Testis (tissue), 3 donors: ENCODE measurements around the gene IL36B. TPM values are rescaled to one million over a fixed set of nuclear protein-coding genes. Genes with fewer than 3 reads are reported as not detected.

Source experiments
- DNase-seq: peaks from one replicate; pipeline ENCODE4 v3.0.0-alpha.2; 2019
- H3K27ac ChIP-seq, 2 donors: fragments of 200-600 bp; sonication (generic); one replicate each; pipeline ENCODE4 v1.5.1; 2019
- H3K27me3 ChIP-seq: fragments of 200-600 bp; sonication (generic); one replicate; pipeline ENCODE4 v1.5.1; 2019
- H3K36me3 ChIP-seq: fragments of 200-600 bp; sonication (generic); one replicate; pipeline ENCODE4 v1.5.1; 2017; ENCODE audit warnings: low read depth; ENCODE audit errors: missing control alignments
- H3K4me1 ChIP-seq: fragments of 200-600 bp; sonication (generic); one replicate; pipeline ENCODE4 v1.5.1; 2019
- H3K4me3 ChIP-seq, 2 donors: fragments of 200-600 bp; sonication (generic); one replicate each; pipeline ENCODE4 v1.5.1; 2017 to 2019
- H3K9me3 ChIP-seq: fragments of 200-600 bp; sonication (generic); one replicate; pipeline ENCODE4 v1.5.1; 2017
- POLR2A ChIP-seq: fragments of 450-650 bp; IDR thresholded peaks from one replicate; pipeline ENCODE4 v1.6.1; 2017; ENCODE audit warnings: antibody characterized with exemption, mild to moderate bottlenecking, moderate library complexity
- WGBS, 2 donors: methylation state at CpG; one replicate each; pipeline ENCODE4 v1.1.5; 2018; 5-methylcytosine and 5-hydroxymethylcytosine counted together
- intact Hi-C: fragments of 100-400 bp; cut with DNase I; formaldehyde crosslinking; loops from one replicate; pipeline ENCODE4 v1.15.1; 2023; ENCODE audit warnings: low total_unique reads
- polyA plus RNA-seq: library from polyadenylated mRNA; stranded (reverse); fragments of 350-450 nt; fragmentation: Illumina TruSeq; extraction: RNeasy Lipid Tissue Mini Kit (QIAGEN cat#74804); gene quantifications from one replicate; pipeline ENCODE4 v1.2.3, GENCODE V29; 2014; ENCODE audit warnings: low read depth, low replicate concordance; ENCODE audit not compliant: insufficient read depth
- total RNA-seq, 2 donors: library from RNA; depleted of rRNA; stranded (reverse); fragments of >200 nt; gene quantifications; one replicate each; pipeline ENCODE4 v1.2.3, GENCODE V29; 2016
- TF ChIP-seq, protein P1 (sequence below), 3 experiments: fragments of 450-650 bp in 2 of 3; fragments of 200-600 bp in 1 of 3; sonication (generic) in 1 of 3; IDR thresholded peaks; one replicate each; pipeline ENCODE4 v1.5.1; 2016 to 2019; ENCODE audit warnings: antibody characterized with exemption in 3 of 3, mild to moderate bottlenecking in 2 of 3, moderate library complexity in 1 of 3

The IL36B gene
- total and polyA plus RNA-seq, 3 donors from 2014 or later: not detected

DNA sequence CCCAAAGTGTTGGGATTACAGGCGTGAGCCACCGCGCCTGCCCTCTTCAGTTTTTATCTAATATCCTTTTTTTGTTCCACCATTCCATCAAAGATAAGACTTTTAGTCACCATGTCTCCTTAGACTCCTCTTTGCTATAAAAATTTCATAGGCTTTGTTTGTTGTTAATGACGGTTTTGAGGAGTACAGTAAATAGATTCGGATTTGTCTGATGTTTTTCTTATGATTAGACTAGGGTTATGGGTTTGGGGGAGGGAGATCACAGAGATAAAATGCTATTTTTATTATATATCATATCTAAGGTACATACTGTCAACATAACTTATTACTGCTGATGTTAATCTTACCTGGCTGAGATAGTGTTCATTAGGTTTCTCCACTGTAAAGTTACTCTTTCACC lies 6.2 kb downstream of the IL36B start:
- no peak for DNase-seq
- TF ChIP-seq, protein P1, sequence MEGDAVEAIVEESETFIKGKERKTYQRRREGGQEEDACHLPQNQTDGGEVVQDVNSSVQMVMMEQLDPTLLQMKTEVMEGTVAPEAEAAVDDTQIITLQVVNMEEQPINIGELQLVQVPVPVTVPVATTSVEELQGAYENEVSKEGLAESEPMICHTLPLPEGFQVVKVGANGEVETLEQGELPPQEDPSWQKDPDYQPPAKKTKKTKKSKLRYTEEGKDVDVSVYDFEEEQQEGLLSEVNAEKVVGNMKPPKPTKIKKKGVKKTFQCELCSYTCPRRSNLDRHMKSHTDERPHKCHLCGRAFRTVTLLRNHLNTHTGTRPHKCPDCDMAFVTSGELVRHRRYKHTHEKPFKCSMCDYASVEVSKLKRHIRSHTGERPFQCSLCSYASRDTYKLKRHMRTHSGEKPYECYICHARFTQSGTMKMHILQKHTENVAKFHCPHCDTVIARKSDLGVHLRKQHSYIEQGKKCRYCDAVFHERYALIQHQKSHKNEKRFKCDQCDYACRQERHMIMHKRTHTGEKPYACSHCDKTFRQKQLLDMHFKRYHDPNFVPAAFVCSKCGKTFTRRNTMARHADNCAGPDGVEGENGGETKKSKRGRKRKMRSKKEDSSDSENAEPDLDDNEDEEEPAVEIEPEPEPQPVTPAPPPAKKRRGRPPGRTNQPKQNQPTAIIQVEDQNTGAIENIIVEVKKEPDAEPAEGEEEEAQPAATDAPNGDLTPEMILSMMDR (IDR thresholded peaks at IDR 0.05): no peak
- no peak for TF ChIP-seq POLR2A
- 84 to 90% methylated on average over 5 of the region's 5 CpGs for WGBS, 2 donors
- H3K9me3 ChIP-seq: no peaks in the 10 kb centered on the region
- no peaks in the 10 kb centered on the region for H3K4me1 ChIP-seq
- H3K36me3 ChIP-seq: no peaks in the 10 kb centered on the region
- H3K27ac ChIP-seq: no peak overlapping the region
- H3K27me3 ChIP-seq: no peaks in the 10 kb centered on the region
- intact Hi-C loops: no loop called here
- no peak overlapping the region for H3K4me3 ChIP-seq

DNA sequence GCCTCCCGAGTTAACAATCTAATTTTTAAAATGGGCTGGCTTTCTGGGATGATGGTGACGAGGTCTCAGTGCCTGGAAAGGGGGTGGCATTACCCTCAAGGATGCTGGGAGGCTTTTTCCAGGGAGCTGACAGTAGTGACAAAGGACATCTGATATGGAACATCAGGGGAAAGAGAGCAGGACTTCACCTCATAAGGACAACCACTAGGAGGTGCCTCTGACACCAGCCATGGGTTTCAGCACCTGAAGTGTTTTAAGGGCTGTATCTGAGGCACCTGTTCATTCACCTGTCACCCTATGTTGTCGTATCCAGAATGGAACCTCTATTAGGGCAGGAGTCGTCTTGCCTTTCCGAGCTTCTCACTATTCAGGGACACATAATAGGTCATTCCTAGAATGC lies 10.8 kb downstream of the IL36B start:
- 62 to 69% methylated on average over 5 of the region's 5 CpGs for whole genome bisulfite sequencing, 2 donors
- Histone ChIP-seq H3K4me1 (no peaks in the 10 kb centered on the region), H3K4me3 (no peak overlapping the region), H3K27me3 (no peaks in the 10 kb centered on the region), H3K27ac (no peak overlapping the region), H3K9me3 (no peaks in the 10 kb centered on the region), H3K36me3 (no peaks in the 10 kb centered on the region)
- TF ChIP-seq POLR2A: no peak
- TF ChIP-seq, protein P1 (IDR thresholded peaks at IDR 0.05): no peak
- intact Hi-C loops: no loop called here
- DNase-seq: no peak

DNA sequence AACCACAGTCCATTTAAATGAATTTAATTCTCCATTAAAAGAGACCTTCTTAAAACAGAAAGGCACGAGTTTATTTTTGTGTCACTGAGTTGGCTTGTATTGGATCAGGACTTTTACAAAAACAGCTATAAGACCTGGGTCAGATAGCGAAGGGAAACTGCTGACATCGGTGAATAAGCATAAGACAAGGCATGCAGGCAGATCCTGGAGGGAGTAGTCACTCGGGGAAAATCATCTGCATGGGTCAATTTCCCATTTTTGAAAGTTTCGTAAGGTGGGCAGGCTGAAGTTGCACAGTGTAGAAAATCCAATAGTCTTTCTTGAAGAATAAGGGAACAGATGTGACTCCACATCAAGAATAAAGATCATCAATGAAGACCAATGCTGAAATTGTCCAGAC lies 12.9 kb downstream of the IL36B start:
- TF ChIP-seq, protein P1 (IDR thresholded peaks at IDR 0.05): no peak
- no peak for TF ChIP-seq POLR2A
- H3K27ac ChIP-seq: no peak overlapping the region
- H3K27me3 ChIP-seq: no peaks in the 10 kb centered on the region
- 55 to 70% methylated on average over 5 of the region's 5 CpGs for WGBS, 2 donors
- intact Hi-C loops: no loop called here
- H3K9me3 ChIP-seq: no peaks in the 10 kb centered on the region
- DNase-seq: no peak
- no peaks in the 10 kb centered on the region for H3K36me3 ChIP-seq
- no peaks in the 10 kb centered on the region for H3K4me1 ChIP-seq
- no peak overlapping the region for H3K4me3 ChIP-seq

DNA sequence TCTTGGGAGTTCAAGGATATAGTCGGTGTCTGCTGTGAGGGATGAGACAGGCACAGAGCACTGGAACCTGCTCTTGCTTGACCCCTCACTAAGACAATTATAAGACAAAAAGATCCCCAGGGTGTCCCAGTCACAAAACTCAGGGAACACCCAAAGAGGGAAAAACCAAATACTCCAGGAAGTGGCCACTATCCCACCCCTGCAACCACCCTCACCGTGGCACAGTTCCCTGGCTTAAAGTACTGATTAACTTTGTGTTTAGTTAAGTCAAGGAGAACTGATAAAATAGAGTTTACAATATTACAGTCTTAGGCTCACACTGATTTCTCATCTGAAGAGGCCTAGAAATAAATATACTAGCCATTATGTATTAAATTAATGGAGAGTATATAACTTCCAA lies 13.5 kb downstream of the IL36B start:
- H3K27me3 ChIP-seq: no peaks in the 10 kb centered on the region
- no peaks in the 10 kb centered on the region for H3K9me3 ChIP-seq
- intact Hi-C loops: no loop called here
- TF ChIP-seq POLR2A: no peak
- DNase-seq: no peak
- no peaks in the 10 kb centered on the region for H3K36me3 ChIP-seq
- H3K4me1 ChIP-seq: no peaks in the 10 kb centered on the region
- no peak overlapping the region for H3K4me3 ChIP-seq
- WGBS, 2 donors: 86 to 88% methylated on average over 2 of the region's 2 CpGs
- H3K27ac ChIP-seq: no peak overlapping the region

DNA sequence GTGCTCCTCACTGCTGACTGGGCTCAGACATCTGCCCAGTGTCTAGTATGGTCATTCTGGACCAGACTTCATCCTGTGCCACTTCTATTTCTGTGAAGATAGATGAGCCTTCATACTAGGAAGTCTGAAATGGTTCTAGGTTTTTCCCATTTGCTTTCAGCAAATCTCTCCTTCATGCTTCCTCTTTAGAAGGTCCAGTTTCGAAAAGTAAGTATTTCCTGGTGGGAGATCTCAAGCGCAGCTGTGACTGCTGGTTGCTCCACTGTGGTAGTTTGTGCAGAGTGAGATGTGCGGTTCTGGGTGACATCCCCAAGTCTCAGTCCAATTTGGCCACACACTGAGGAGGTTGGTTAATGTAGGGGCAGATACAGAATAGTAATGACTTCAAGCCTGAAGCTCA lies 14.4 kb downstream of the IL36B start:
- TF ChIP-seq, protein P1 (IDR thresholded peaks at IDR 0.05): no peak
- no peak for TF ChIP-seq POLR2A
- H3K9me3 ChIP-seq: no peaks in the 10 kb centered on the region
- H3K4me1 ChIP-seq: no peaks in the 10 kb centered on the region
- WGBS, 2 donors: 89% methylated on average over 3 of the region's 3 CpGs
- H3K27me3 ChIP-seq: no peaks in the 10 kb centered on the region
- H3K36me3 ChIP-seq: no peaks in the 10 kb centered on the region
- DNase-seq: no peak
- intact Hi-C loops: no loop called here
- no peak overlapping the region for H3K27ac ChIP-seq
- H3K4me3 ChIP-seq: no peak overlapping the region
